CMK (cell line): ENCODE measurements around the gene HOXB9.

Experiments used
- DNase-seq: peaks from one replicate; pipeline ENCODE4 v3.0.0-alpha.2; 2010; ENCODE audit warnings: low read depth

HOXB9 gene

GRCh38 chr17:48610282-48611211 lies 15.6 kb downstream of the HOXB9 start, which contains the start of gene HOXB7:
Gene HOXB7 (minus strand): TSS chr17:48611017. CDS start chr17:48610918, 99 bp downstream.
- no peak for DNase-seq

GRCh38 chr17:48609759-48610281 lies 16.3 kb downstream of the HOXB9 start:
- no peak for DNase-seq

- no peak for DNase-seq
Observed at GRCh38 chr17:48609033-48609432, 17.1 kb downstream of the HOXB9 start.

- DNase-seq: no peak
Observed at GRCh38 chr17:48608494-48608834, 17.7 kb downstream of the HOXB9 start.

- no peak for DNase-seq
Observed at GRCh38 chr17:48606892-48607614, 19.1 kb downstream of the HOXB9 start.

GRCh38 chr17:48605991-48606891 lies 19.9 kb downstream of the HOXB9 start:
- DNase-seq: no peak

- DNase-seq: no peak
Observed at GRCh38 chr17:48605409-48605919, 20.7 kb downstream of the HOXB9 start.

- DNase-seq: no peak
Observed at GRCh38 chr17:48604770-48605329, 21.3 kb downstream of the HOXB9 start, which contains the start of gene HOXB6. Gene HOXB6 (minus strand): TSS chr17:48604986. CDS start chr17:48598150, 6,836 bp downstream.

GRCh38 chr17:48603959-48604769 lies 22.0 kb downstream of the HOXB9 start:
- DNase-seq: no peak

GRCh38 chr17:48601539-48602425 lies 24.4 kb downstream of the HOXB9 start:
- DNase-seq: no peak

GRCh38 chr17:48601207-48601538 lies 25.0 kb downstream of the HOXB9 start:
- no peak for DNase-seq

- no peak for DNase-seq
Observed at GRCh38 chr17:48600244-48601098, 25.7 kb downstream of the HOXB9 start.

GRCh38 chr17:48599354-48599753 lies 26.8 kb downstream of the HOXB9 start:
- no peak for DNase-seq

GRCh38 chr17:48598736-48599135 lies 27.4 kb downstream of the HOXB9 start:
- DNase-seq: no peak

- DNase-seq: no peak
Observed at GRCh38 chr17:48597778-48598631, 28.2 kb downstream of the HOXB9 start.

- no peak for DNase-seq
Observed at GRCh38 chr17:48597528-48597777, 28.7 kb downstream of the HOXB9 start.

GRCh38 chr17:48596735-48597527 lies 29.2 kb downstream of the HOXB9 start:
- DNase-seq: no peak
